Ascending aorta (tissue), 2 donors: ENCODE results near the gene TRIO. TPM values are rescaled to one million over a fixed set of nuclear protein-coding genes. Genes with fewer than 3 reads are reported as not detected.

Experiments
- DNase-seq, 2 donors: peaks; one replicate each; pipeline ENCODE4 v3.0.0-alpha.2; 2019; ENCODE audit warnings: low spot score in 2 of 2
- H3K27ac ChIP-seq, 2 donors: fragments of 200-600 bp; sonication (generic); one replicate each; pipeline ENCODE4 v1.5.1; 2016 to 2017; ENCODE audit warnings: mild to moderate bottlenecking in 1 of 2
- H3K27me3 ChIP-seq: fragments of 200-600 bp; sonication (generic); one replicate; pipeline ENCODE4 v1.5.1; 2017
- H3K36me3 ChIP-seq, 2 donors: fragments of 200-600 bp; sonication (generic); one replicate each; pipeline ENCODE4 v1.5.1; 2016
- H3K4me1 ChIP-seq, 2 donors: fragments of 200-600 bp; sonication (generic); one replicate each; pipeline ENCODE4 v1.5.1; 2016 to 2017; ENCODE audit warnings: mild to moderate bottlenecking in 1 of 2
- H3K4me3 ChIP-seq, 2 donors: fragments of 200-600 bp; sonication (generic); one replicate each; pipeline ENCODE4 v1.5.1; 2016 to 2017; ENCODE audit warnings: mild to moderate bottlenecking in 1 of 2
- H3K9me3 ChIP-seq, 2 donors: fragments of 200-600 bp; sonication (generic); one replicate each; pipeline ENCODE4 v1.5.1; 2016
- CTCF ChIP-seq, 3 experiments: fragments of 200-600 bp in 2 of 3; fragments of 450-650 bp in 1 of 3; sonication (generic) in 2 of 3; IDR thresholded peaks; one replicate each; pipeline ENCODE4 v1.5.1; 2016 to 2019; ENCODE audit warnings: antibody characterized with exemption in 3 of 3, mild to moderate bottlenecking in 1 of 3, moderate library complexity in 1 of 3
- intact Hi-C: fragments of 100-400 bp; cut with DNase I; formaldehyde crosslinking; loops from one replicate; pipeline ENCODE4 v1.15.1; 2023
- total RNA-seq: library from RNA; depleted of rRNA; stranded (reverse); fragments of >200 nt; gene quantifications from one replicate; pipeline ENCODE4 v1.1.0, GENCODE V29; 2016

TRIO gene
- total RNA-seq, 1 donor from 2014 or later = 262 TPM

- Histone ChIP-seq H3K4me1 (peaks cover 0 to 4% of the 10 kb centered on the region in 2 donors), H3K4me3 (no peak overlapping the region), H3K27ac (peak overlapping the region; percentile 67), H3K27me3 (no peaks in the 10 kb centered on the region), H3K36me3 (peaks cover 35 to 61% of the 10 kb centered on the region in 2 donors), H3K9me3 (no peaks in the 10 kb centered on the region)
- DNase-seq = no peak
- intact Hi-C loops = no loop called here
- TF ChIP-seq CTCF (IDR thresholded peaks at IDR 0.05) = no peak
Measured at GRCh38 chr5:14407051-14407450, 263.9 kb downstream of the TRIO start.

DNA sequence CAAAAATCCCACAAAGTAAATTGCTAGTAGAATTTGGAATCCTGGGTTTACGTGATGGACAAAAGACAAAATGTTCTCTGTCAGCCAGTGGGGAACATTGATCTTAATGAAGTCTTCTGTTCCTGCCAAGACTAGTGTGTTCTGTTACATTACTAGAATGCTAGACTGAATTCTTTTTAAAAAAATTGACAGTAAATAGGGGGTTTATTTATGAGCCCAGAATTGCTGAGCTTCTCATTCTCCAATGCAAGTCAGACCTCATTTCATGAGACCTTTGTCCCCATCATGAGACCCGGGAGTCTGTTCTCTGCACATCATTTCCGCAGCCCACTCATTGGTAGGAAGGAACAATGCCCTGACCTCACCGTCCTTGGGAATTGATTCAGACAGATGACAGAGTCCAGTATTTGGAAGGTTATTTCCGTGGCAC lies 264.6 kb downstream of the TRIO start:
- Histone ChIP-seq H3K9me3 (no peaks in the 10 kb centered on the region), H3K36me3 (peaks cover 37 to 66% of the 10 kb centered on the region in 2 donors), H3K27me3 (no peaks in the 10 kb centered on the region), H3K4me1 (peaks cover 0 to 4% of the 10 kb centered on the region in 2 donors), H3K4me3 (no peak overlapping the region), H3K27ac (peak overlapping the region in 1 of 2 donors; percentile 67)
- intact Hi-C loops = no loop called here
- no peak for TF ChIP-seq CTCF (IDR thresholded peaks at IDR 0.05)
- no peak for DNase-seq

DNA sequence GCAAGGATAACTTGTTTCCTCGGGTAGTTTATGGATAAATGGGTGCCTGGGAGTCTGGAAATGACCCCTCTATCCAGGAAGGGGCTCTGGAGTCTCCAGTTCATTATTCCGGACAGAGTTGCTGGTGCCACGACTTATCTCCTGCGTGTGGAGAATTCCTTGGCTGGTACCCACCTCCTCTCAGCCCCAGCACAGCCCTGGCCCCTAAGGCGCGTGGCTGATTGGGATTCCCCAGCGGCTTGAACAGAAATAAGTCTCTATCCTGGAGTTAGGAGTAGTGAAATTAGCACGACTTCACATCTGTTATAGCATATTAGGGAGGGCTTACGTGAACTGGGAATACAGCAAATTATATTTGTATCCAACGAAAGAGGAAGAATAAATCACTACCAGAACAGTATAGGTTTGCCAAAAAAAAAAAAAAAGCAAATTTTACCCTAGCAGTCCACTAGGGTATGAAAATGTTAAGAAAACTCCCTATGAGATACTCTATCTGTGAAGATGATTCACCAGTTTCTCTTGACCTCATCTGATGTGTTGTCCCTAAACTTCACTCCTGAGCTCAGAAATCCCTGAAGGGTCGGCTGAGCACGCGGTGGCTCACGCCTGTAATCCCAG lies 265.9 kb downstream of the TRIO start:
- TF ChIP-seq CTCF (IDR thresholded peaks at IDR 0.05) = no peak
- Histone ChIP-seq H3K4me1 (peaks cover 0 to 4% of the 10 kb centered on the region in 2 donors), H3K9me3 (no peaks in the 10 kb centered on the region), H3K4me3 (no peak overlapping the region), H3K36me3 (peaks cover 42 to 80% of the 10 kb centered on the region in 2 donors), H3K27me3 (no peaks in the 10 kb centered on the region), H3K27ac (peak overlapping the region; percentile 13 to 75)
- intact Hi-C loops = no loop called here
- no peak for DNase-seq

DNA sequence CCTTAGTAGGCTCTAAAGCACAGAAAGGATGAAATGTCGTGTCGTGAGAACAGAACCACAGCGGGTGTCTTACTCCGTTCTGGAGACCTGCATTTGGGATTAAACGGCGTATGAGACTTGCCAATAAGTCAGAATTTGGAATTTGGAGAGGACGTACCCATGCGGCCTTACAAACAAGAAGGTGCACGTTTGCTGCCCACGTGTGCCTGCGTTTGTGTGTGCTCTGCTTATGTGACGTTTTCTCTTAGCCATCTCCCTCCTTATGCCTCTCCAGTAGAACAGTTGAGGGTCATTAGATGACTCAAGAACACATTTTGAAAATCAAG lies 266.9 kb downstream of the TRIO start:
- TF ChIP-seq CTCF (IDR thresholded peaks at IDR 0.05) = no peak
- H3K27ac ChIP-seq = peak overlapping the region; percentile 67 to 75
- H3K4me1 ChIP-seq = peaks cover 0 to 4% of the 10 kb centered on the region in 2 donors
- peaks cover 47 to 86% of the 10 kb centered on the region in 2 donors for H3K36me3 ChIP-seq
- intact Hi-C loops = no loop called here
- H3K9me3 ChIP-seq = no peaks in the 10 kb centered on the region
- H3K27me3 ChIP-seq = no peaks in the 10 kb centered on the region
- no peak for DNase-seq
- H3K4me3 ChIP-seq = peak overlapping the region in 1 of 2 donors; percentile 31

GRCh38 chr5:14410394-14411201 lies 267.5 kb downstream of the TRIO start:
- Histone ChIP-seq H3K27ac (peak overlapping the region; percentile 67 to 75), H3K4me3 (peak overlapping the region in 1 of 2 donors; percentile 31), H3K36me3 (peaks cover 49 to 85% of the 10 kb centered on the region in 2 donors), H3K9me3 (no peaks in the 10 kb centered on the region), H3K27me3 (no peaks in the 10 kb centered on the region), H3K4me1 (peaks cover 0 to 4% of the 10 kb centered on the region in 2 donors)
- TF ChIP-seq CTCF (IDR thresholded peaks at IDR 0.05) = no peak
- DNase-seq = no peak
- intact Hi-C loops = no loop called here
